Measurements from ENCODE around the gene SLC12A8. TPM values are rescaled to one million over a fixed set of nuclear protein-coding genes. Genes with fewer than 3 reads are reported as not detected.

The SLC12A8 gene
- total RNA-seq, 2 donors from 2014 or later, result 0.53 to 1.5 TPM

DNA sequence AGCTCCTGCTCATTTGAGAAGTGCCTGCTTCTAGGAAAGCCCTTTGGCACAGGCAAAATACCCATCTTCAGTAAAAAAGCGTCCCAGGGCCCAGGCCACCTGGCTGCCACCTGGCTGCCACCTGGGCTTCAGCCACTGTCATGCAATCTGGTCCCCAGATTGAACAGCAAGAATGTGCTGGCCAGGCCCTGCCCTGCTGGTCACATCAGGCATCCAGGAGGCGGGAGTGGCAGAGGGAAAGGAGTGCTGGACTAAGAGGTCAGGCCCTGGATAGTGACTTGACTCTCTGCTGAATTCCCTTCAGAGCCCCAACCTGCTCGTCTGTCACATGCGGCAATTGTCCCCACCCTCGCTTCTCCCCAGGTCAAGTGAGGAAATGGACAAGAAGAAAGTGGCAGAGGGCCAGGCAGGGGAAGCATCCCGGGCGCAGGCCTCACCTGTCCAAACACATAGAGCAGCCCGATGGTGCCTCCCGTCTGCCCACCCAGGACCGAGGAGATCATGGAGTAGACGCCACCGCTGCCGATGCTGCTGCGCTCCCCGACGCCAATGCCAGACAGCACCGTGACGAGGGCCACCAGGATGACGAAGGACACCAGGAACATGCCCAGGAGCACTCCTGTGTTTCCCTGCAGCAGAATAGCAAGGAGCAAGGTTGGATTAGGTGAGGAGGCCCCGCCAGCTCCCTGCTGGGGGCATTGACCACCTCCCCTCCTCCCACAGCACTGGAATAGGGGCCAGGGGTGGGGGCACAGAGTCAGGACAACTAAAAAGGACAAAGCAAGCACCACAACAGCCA is 25.5 kb downstream of the SLC12A8 start:
- no peaks in the 10 kb centered on the region for H3K9me3 Mint-ChIP-seq
- H3K27ac Mint-ChIP-seq, result no peak overlapping the region
- no peak for ATAC-seq (replicated peaks)

DNA sequence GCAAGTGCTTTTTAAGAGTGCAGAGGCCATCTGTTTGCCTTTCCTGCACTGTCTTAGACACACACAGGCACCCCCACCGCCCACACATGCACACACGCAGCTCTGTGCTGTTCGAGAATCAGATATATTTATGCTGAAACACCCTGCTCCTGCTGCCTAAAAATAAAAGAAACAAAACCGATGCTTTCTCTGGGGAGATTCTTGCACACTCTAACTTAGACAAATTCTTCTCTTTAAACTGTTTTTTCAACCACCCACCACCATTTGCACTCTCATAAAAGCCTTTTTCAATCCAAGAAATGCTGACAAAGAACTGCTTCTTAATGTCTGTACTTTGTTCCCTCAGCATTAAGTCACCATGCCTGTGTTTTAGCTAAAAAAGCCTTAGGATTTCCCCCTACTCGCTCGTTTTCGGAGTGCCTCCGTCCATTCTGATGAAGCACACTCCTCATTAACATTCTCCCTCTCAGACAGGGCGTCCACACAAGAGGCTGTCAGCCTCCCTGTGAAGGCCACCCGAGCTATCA is 26.2 kb downstream of the SLC12A8 start:
- ATAC-seq (replicated peaks), result peak; percentile 52
- no peak overlapping the region for H3K27ac Mint-ChIP-seq
- no peaks in the 10 kb centered on the region for H3K36me3 Mint-ChIP-seq (ENCODE audit: low read depth)
- H3K4me1 Mint-ChIP-seq, result no peaks in the 10 kb centered on the region
- no peaks in the 10 kb centered on the region for H3K27me3 Mint-ChIP-seq
- H3K4me3 Mint-ChIP-seq, result no peak overlapping the region
- H3K9me3 Mint-ChIP-seq, result no peaks in the 10 kb centered on the region

More for the DNA sequence above, 25.5 kb downstream of the SLC12A8 start:
- Mint-ChIP-seq H3K27me3 (no peaks in the 10 kb centered on the region), H3K4me1 (no peaks in the 10 kb centered on the region), H3K36me3 (ENCODE audit: low read depth) (no peaks in the 10 kb centered on the region), H3K4me3 (no peak overlapping the region)

- no peaks in the 10 kb centered on the region for H3K4me1 Mint-ChIP-seq
- no peaks in the 10 kb centered on the region for H3K27me3 Mint-ChIP-seq
- H3K9me3 Mint-ChIP-seq, result no peaks in the 10 kb centered on the region
- no peaks in the 10 kb centered on the region for H3K36me3 Mint-ChIP-seq (ENCODE audit: low read depth)
- H3K27ac Mint-ChIP-seq, result no peak overlapping the region
- no peak for ATAC-seq (replicated peaks)
- no peak overlapping the region for H3K4me3 Mint-ChIP-seq
Observed at GRCh38 chr3:125185805-125186204, 26.7 kb downstream of the SLC12A8 start.

GRCh38 chr3:125179884-125180240 is 32.7 kb downstream of the SLC12A8 start:
- Mint-ChIP-seq H3K27me3 (no peaks in the 10 kb centered on the region), H3K36me3 (ENCODE audit: low read depth) (no peaks in the 10 kb centered on the region), H3K27ac (no peak overlapping the region), H3K4me1 (no peaks in the 10 kb centered on the region), H3K9me3 (no peaks in the 10 kb centered on the region), H3K4me3 (no peak overlapping the region)
- ATAC-seq (replicated peaks), result no peak

DNA sequence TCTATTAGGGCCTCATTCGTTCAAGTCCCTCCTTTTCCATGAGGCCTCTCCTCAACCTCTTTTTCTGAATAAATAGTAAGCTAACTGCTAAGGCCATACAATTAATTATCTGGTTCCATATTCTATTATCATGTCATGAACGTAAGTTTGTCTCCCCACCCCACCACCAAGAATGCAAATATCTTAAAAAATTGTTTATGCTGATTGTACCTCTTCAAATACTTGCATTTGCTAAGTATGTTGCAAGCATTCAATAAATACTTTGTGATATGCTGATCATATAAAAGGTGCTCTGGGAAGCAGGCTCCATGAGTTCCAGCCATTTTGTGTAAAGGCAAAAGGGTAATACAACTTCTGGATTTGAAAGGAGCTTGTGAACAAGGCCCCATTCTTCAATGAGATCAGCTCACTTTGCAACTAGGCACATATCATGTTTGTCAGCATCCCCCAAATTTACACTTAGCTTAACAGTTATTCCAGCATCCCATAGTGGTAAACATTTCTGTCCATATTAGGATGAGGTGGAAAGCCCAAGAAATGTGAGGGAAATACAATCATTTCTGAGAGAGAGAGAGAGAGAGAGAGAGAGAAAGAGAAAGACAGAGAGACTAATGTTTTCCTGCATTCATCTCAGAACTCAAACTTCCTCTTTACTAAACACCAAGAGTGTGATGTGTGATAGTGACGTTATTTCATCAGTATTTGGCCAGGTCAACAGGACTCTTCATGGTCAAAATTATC is 33.2 kb downstream of the SLC12A8 start:
- no peaks in the 10 kb centered on the region for H3K27me3 Mint-ChIP-seq
- no peaks in the 10 kb centered on the region for H3K9me3 Mint-ChIP-seq
- no peak overlapping the region for H3K4me3 Mint-ChIP-seq
- H3K27ac Mint-ChIP-seq, result no peak overlapping the region
- H3K36me3 Mint-ChIP-seq (ENCODE audit: low read depth), result no peaks in the 10 kb centered on the region
- H3K4me1 Mint-ChIP-seq, result no peaks in the 10 kb centered on the region
- ATAC-seq (replicated peaks), result no peak

- ATAC-seq (replicated peaks), result no peak
- no peak overlapping the region for H3K27ac Mint-ChIP-seq
- no peaks in the 10 kb centered on the region for H3K4me1 Mint-ChIP-seq
- no peak overlapping the region for H3K4me3 Mint-ChIP-seq
- H3K27me3 Mint-ChIP-seq, result no peaks in the 10 kb centered on the region
- H3K9me3 Mint-ChIP-seq, result peaks cover 7% of the 10 kb centered on the region
- H3K36me3 Mint-ChIP-seq (ENCODE audit: low read depth), result no peaks in the 10 kb centered on the region
Observed at GRCh38 chr3:125177746-125178145, 34.8 kb downstream of the SLC12A8 start.

DNA sequence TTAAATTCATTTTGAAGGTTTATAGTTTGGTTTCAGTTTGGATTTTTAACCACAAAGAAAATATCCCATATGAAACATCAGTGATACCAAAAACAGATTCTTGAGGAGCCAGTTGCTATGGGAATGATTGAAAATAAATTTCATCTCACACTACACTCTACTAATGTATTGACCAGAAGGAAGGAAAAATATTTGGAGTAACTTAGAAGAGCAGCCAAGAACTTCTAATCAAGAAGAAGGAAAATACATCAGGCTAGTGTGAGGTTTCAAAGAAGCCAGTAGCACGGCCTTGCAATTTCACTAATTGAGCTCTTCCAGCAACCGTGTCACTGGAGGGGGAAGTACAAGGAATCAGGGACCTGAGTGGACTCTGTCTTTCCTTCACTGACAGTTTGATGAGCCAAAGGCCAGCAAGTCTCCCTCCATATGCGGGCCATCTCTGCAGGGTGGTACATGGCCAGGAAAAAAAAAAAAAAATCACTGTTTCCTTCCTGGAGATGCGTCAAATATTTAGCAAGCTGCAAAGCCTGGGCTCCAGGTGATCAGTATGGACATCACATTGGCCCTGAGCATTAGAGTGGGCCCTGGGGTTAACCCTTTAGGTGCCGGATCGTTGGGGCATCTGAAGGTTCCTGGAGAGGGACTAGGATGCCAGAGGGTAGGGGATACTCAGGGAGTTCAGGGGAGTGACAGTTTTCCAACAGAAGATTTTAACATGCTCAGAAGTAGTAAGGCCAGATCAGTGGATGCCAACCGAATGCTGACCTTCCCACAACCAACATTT is 37.1 kb downstream of the SLC12A8 start:
- Mint-ChIP-seq H3K4me1 (no peaks in the 10 kb centered on the region), H3K27me3 (no peaks in the 10 kb centered on the region), H3K9me3 (peaks cover 7% of the 10 kb centered on the region), H3K36me3 (ENCODE audit: low read depth) (no peaks in the 10 kb centered on the region), H3K4me3 (no peak overlapping the region), H3K27ac (no peak overlapping the region)
- ATAC-seq (replicated peaks), result no peak

GRCh38 chr3:125172346-125172745 is 40.2 kb downstream of the SLC12A8 start:
- no peak overlapping the region for H3K27ac Mint-ChIP-seq
- H3K27me3 Mint-ChIP-seq, result peaks cover 16% of the 10 kb centered on the region
- H3K36me3 Mint-ChIP-seq (ENCODE audit: low read depth), result no peaks in the 10 kb centered on the region
- no peak overlapping the region for H3K4me3 Mint-ChIP-seq
- H3K9me3 Mint-ChIP-seq, result peaks cover 7% of the 10 kb centered on the region
- H3K4me1 Mint-ChIP-seq, result no peaks in the 10 kb centered on the region
- no peak for ATAC-seq (replicated peaks)

DNA sequence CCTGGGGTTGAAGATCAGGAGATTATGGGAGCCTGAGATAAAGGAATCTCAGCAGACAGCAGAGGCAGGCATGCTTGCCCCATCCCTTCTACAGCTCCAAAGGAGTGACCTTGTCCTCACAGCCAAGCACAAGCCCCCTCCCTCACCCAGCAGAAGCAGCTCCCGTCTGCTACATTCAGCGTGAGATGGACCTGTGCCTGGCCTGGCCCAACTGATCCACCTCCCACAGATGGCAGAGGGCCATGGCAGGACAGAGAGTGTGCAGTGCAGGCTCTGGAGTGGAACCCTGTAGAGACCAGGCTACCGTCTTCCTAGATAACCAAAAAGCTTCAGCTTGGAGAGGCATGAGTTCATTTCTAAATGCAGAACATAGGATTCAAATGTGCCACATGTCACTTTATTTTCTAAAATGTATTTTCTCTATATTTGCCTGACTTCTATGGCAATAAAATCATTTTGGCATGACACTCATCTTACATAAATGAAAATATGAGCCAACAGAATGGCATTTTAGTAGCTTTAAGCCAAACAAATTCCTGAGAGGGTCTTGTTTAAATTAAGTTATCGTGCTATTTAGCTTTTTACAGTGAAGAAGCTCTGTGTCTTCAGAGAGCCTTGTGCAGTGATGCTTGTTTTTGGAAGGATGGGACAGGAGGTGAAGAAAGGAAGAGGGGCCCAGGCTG is 43.7 kb downstream of the SLC12A8 start:
- Mint-ChIP-seq H3K9me3 (peaks cover 7% of the 10 kb centered on the region), H3K4me1 (no peaks in the 10 kb centered on the region), H3K4me3 (no peak overlapping the region), H3K27ac (no peak overlapping the region), H3K27me3 (peaks cover 20% of the 10 kb centered on the region), H3K36me3 (ENCODE audit: low read depth) (no peaks in the 10 kb centered on the region)
- no peak for ATAC-seq (replicated peaks)

DNA sequence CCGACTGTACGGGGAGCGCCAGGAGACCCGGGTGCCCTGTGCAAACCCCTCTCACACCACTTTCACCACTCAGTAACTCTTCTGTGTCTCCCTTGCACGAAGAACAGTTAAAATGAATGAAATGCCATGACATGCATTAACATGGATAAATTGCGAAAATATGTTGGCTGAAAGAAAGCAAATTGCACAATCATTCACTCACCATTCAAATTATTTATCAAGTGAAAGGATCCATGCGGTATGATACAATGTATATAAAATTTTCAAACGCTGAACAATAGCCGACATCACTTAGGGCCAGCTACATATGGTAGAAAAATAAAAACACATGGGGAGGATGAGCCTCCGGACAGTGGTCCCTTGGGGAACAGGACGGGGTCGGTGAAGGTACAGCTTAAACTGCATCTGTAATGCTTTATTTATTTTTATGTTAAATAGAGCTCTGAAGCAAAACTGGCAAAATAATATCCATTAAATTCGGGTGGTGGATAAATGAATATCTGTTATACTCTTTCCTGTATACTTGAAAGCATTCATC is 45.9 kb downstream of the SLC12A8 start:
- H3K36me3 Mint-ChIP-seq (ENCODE audit: low read depth), result no peaks in the 10 kb centered on the region
- no peak overlapping the region for H3K4me3 Mint-ChIP-seq
- H3K27me3 Mint-ChIP-seq, result peaks cover 24% of the 10 kb centered on the region
- ATAC-seq (replicated peaks), result no peak
- no peak overlapping the region for H3K27ac Mint-ChIP-seq
- H3K4me1 Mint-ChIP-seq, result no peaks in the 10 kb centered on the region
- H3K9me3 Mint-ChIP-seq, result no peaks in the 10 kb centered on the region

DNA sequence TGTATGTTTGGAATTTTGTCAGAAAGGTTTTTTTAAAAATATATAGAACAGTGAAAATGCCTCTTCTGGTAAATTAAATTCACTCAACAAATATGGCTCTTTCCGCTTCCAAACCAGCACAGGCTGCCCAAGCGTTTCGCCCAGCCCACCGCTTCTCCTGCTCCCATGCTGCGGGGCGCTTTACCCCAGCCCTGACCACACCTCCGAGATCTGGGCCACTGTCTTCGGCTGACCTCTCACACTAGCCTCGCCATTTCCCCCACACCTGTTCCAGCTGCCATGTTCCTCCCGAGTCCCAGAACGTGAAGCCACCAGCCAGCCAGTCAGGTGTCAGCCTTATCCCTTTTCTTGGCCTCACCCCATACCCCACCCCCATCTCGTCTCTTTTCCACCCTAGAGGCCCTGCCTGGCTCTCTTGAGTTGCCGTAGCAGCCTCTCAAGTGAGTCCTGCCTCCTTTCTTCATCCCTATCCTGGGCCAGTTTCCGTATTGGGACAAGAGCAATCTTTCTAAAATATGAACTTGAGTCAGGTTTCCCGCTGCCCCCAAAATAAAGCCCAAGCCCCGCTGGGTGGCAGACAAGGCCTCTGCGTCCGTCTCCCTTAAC is 46.5 kb downstream of the SLC12A8 start:
- Mint-ChIP-seq H3K27me3 (peaks cover 24% of the 10 kb centered on the region), H3K4me1 (no peaks in the 10 kb centered on the region), H3K4me3 (no peak overlapping the region), H3K9me3 (no peaks in the 10 kb centered on the region), H3K27ac (no peak overlapping the region), H3K36me3 (ENCODE audit: low read depth) (no peaks in the 10 kb centered on the region)
- no peak for ATAC-seq (replicated peaks)

GRCh38 chr3:125165189-125165947 is 47.2 kb downstream of the SLC12A8 start:
- peak; percentile 6 for ATAC-seq (replicated peaks)
- Mint-ChIP-seq H3K4me1 (no peaks in the 10 kb centered on the region), H3K4me3 (no peak overlapping the region), H3K27me3 (peaks cover 24% of the 10 kb centered on the region), H3K36me3 (ENCODE audit: low read depth) (no peaks in the 10 kb centered on the region), H3K9me3 (no peaks in the 10 kb centered on the region), H3K27ac (no peak overlapping the region)

All from activated T-helper 17 cell treated with anti-CD3 and anti-CD28 coated beads, Interleukin-2, amount 50 U/mL, for 72 hours (primary cell).